Upper lobe of right lung (tissue), 1 donor: ENCODE measurements around the gene CTSH. TPM values are rescaled to one million over a fixed set of nuclear protein-coding genes. Genes with fewer than 3 reads are reported as not detected.
"Not testable (repeated sequence)": the region's sequence is repeated elsewhere in the genome, so short reads cannot be mapped to it uniquely, and the experiment has no call there.

Experiments used
- ATAC-seq: fragments of 200-7000 bp; cut with Tn5 transposase; one replicate; pipeline ENCODE4 v1.9.1; 2020; ENCODE audit warnings: mild to moderate bottlenecking, moderate library complexity
- DNase-seq: peaks from one replicate; pipeline ENCODE4 v3.0.0-alpha.2; 2020
- H3K27ac ChIP-seq: fragments of 200-600 bp; one replicate; pipeline ENCODE4 v1.8.0; 2022
- H3K27me3 ChIP-seq: fragments of 200-600 bp; one replicate; pipeline ENCODE4 v1.8.0; 2022; ENCODE audit warnings: mild to moderate bottlenecking
- H3K36me3 ChIP-seq: fragments of 200-600 bp; one replicate; pipeline ENCODE4 v1.8.0; 2022
- H3K4me1 ChIP-seq: fragments of 200-600 bp; one replicate; pipeline ENCODE4 v1.8.0; 2022
- H3K4me3 ChIP-seq: fragments of 200-600 bp; one replicate; pipeline ENCODE4 v1.8.0; 2022; ENCODE audit warnings: mild to moderate bottlenecking
- H3K9me3 ChIP-seq: fragments of 200-600 bp; one replicate; pipeline ENCODE4 v1.8.0; 2022
- CTCF ChIP-seq: fragments of 200-600 bp; IDR thresholded peaks from one replicate; pipeline ENCODE4 v1.8.0; 2022; ENCODE audit warnings: antibody characterized with exemption
- intact Hi-C: fragments of 100-400 bp; cut with DNase I; formaldehyde crosslinking; loops from one replicate; pipeline ENCODE4 v1.11.0; 2022
- total RNA-seq: library from RNA; stranded (reverse); fragmentation: NEBNext Ultra II Directional; extraction: Animal tissue kit (Norgen Biotek cat#: 25700); gene quantifications from one replicate; pipeline ENCODE4 v1.2.1, GENCODE V29; 2021
- donor health status: DM: no; HTN: yes; CAD: no; lungs with severe emphysema.

Gene CTSH
- total RNA-seq, 1 donor from 2014 or later = 1,018 TPM

GRCh38 chr15:78873793-78874765, 70.8 kb downstream of the CTSH start:
- no peak for ATAC-seq
- no peak for DNase-seq
- H3K27me3 ChIP-seq = no peaks in the 10 kb centered on the region
- H3K4me3 ChIP-seq = peak overlapping the region; percentile 74
- no peaks in the 10 kb centered on the region for H3K36me3 ChIP-seq
- no peak for TF ChIP-seq CTCF
- H3K9me3 ChIP-seq = no peaks in the 10 kb centered on the region
- peak overlapping the region; percentile 99 for H3K27ac ChIP-seq
- intact Hi-C loops = no loop called here
- H3K4me1 ChIP-seq = peaks cover 41% of the 10 kb centered on the region

GRCh38 chr15:78872972-78873792, 71.7 kb downstream of the CTSH start:
- DNase-seq (peak; percentile 91), ATAC-seq (peak; percentile 79)
- H3K4me3 ChIP-seq = peak overlapping the region; percentile 74
- no peaks in the 10 kb centered on the region for H3K36me3 ChIP-seq
- H3K9me3 ChIP-seq = no peaks in the 10 kb centered on the region
- H3K27ac ChIP-seq = peak overlapping the region; percentile 99
- peaks cover 32% of the 10 kb centered on the region for H3K4me1 ChIP-seq
- intact Hi-C loops = no loop called here
- TF ChIP-seq CTCF = peak; percentile 39
- H3K27me3 ChIP-seq = no peaks in the 10 kb centered on the region

- H3K27me3 ChIP-seq = no peaks in the 10 kb centered on the region
- H3K36me3 ChIP-seq = no peaks in the 10 kb centered on the region
- H3K4me3 ChIP-seq = peak within 1 kb of the TSS; percentile 74
- H3K4me1 ChIP-seq = peaks cover 23% of the 10 kb centered on the region
- H3K27ac ChIP-seq = peak within 1 kb of the TSS; percentile 99
- intact Hi-C loops = no loop called here
- H3K9me3 ChIP-seq = no peaks in the 10 kb centered on the region
- ATAC-seq = peak; percentile 95
- DNase-seq = peak; percentile 99
- no peak for TF ChIP-seq CTCF
Measured at GRCh38 chr15:78872155-78872971, 72.5 kb downstream of the CTSH start, which contains the start of gene MORF4L1. Gene MORF4L1, plus strand, starts transcription at chr15:78872890. Its CDS starts 128 bp downstream, at chr15:78873018.

- H3K4me3 ChIP-seq = peak overlapping the region; percentile 74
- ATAC-seq, intact Hi-C loops, H3K27me3 ChIP-seq, H3K9me3 ChIP-seq, DNase-seq, H3K36me3 ChIP-seq: not testable (repeated sequence)
- H3K27ac ChIP-seq = peak overlapping the region; percentile 99
- H3K4me1 ChIP-seq = peaks cover 17% of the 10 kb centered on the region
Measured at GRCh38 chr15:78871483-78872127, 73.2 kb downstream of the CTSH start.

Other genes starting within 250 kb of the CTSH start
- gene ADAMTS7, start 133.6 kb downstream of the CTSH start, total RNA-seq = 9.1 TPM
- gene MORF4L1, start 72.2 kb downstream of the CTSH start, total RNA-seq = 261 TPM
- gene RASGRF1, start 145.7 kb upstream of the CTSH start, total RNA-seq = 105 TPM